ENCODE measurements around the gene SDS. TPM values are rescaled to one million over a fixed set of nuclear protein-coding genes. Genes with fewer than 3 reads are reported as not detected.
A peak's percentile ranks its signal among the peaks of the same experiment; 100 is the strongest.

SDS gene
- total and polyA plus RNA-seq, 2 experiments from 2014 or later = 0.57 TPM; not detected in 1

DNA sequence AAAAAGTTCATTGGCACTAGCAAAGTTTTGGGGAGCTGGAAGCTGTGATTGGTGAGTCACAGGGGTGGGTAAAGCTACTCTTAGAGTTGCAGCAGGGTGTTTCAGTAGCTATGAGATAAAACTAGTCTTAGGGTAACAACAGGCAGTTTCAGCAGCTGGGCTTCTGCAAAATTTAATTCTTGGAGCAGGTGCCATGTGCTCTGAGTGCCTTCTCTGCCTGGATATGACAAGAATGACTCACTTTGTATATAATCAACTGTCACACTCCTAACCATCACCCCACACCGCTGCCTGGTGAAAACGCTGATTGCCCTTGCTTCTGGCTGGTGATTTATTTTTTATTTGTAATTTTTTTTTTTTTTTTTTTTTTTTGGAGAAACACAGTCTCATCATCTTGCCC lies 55.8 kb downstream of the SDS start:
- no peak overlapping the region for H2AFZ ChIP-seq
- ATAC-seq (no peak), DNase-seq (ENCODE audit: low spot score) (no peak)
- H3K4me1 ChIP-seq (ENCODE audit: insufficient read depth) = 0 out of 2 replicates have a peak, but pooled peaks cover 5% of the 10 kb centered on the region
- no peaks in the 10 kb centered on the region for H3K9me2 ChIP-seq (ENCODE audit: insufficient read depth)
- H3K27ac Mint-ChIP-seq = no peak overlapping the region
- no peaks in the 10 kb centered on the region for H3K36me3 ChIP-seq (ENCODE audit: insufficient read depth)
- no peaks in the 10 kb centered on the region for H4K20me1 ChIP-seq (replicated peaks; ENCODE audit: insufficient read depth)
- peaks cover 6% of the 10 kb centered on the region; the same call in 2 of the 3 replicates for H3K4me1 Mint-ChIP-seq
- TF ChIP-seq ZNF114 (CRISPR knock-in tag; IDR thresholded peaks at IDR 0.05) (no peak), ZNF331 (CRISPR knock-in tag; IDR thresholded peaks at IDR 0.05; ENCODE audit: low read depth) (no peak), STAT1 (IDR thresholded peaks at IDR 0.05; ENCODE audit: unreplicated experiment) (no peak)
- H3K27me3 ChIP-seq (ENCODE audit: insufficient read depth) = no peaks in the 10 kb centered on the region
- no peaks in the 10 kb centered on the region for H3K36me3 Mint-ChIP-seq (ENCODE audit: low read depth)
- no peaks in the 10 kb centered on the region; the same call in 2 of the 3 replicates for H3K9me3 Mint-ChIP-seq
- H3K27ac ChIP-seq (ENCODE audit: low read depth) = no peak overlapping the region
- H3F3A ChIP-seq (replicated peaks; ENCODE audit: low read depth) = no peaks in the 10 kb centered on the region
- H3K4me2 ChIP-seq = no peak overlapping the region
- peaks cover 2% of the 10 kb centered on the region for H3K27me3 Mint-ChIP-seq (ENCODE audit: insufficient read depth, low read depth, poor library complexity)
- no peaks in the 10 kb centered on the region for H3K79me2 ChIP-seq (replicated peaks; ENCODE audit: insufficient read depth)
- H3K4me3 ChIP-seq = no peak overlapping the region
- no peak overlapping the region for H3K4me3 Mint-ChIP-seq

DNA sequence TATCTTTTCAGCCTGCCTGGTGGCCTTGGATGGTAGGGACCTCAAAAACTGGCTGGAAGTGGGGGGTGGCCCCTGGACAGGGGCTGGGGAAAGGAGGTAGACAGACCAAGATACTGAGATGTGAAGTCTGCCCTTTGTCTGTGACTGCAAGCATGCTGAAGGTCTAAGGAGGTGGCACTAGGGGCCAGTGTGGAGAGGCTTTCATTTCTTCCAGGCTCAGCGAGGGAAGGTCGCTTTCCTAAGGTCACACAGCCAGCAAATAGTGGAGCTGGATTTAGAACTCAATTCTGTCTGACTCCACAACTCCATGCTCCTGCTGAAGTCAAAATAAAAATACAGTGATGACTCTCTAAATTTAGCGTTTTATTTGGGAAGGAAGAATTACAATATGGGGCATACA lies 56.6 kb downstream of the SDS start:
- H3K4me3 Mint-ChIP-seq = no peak overlapping the region
- Histone ChIP-seq H2AFZ (no peak overlapping the region), H4K20me1 (replicated peaks; ENCODE audit: insufficient read depth) (no peaks in the 10 kb centered on the region), H3K4me2 (no peak overlapping the region), H3K4me3 (no peak overlapping the region), H3K36me3 (ENCODE audit: insufficient read depth) (no peaks in the 10 kb centered on the region), H3K9me2 (ENCODE audit: insufficient read depth) (no peaks in the 10 kb centered on the region), H3K4me1 (ENCODE audit: insufficient read depth) (0 out of 2 replicates have a peak, but pooled peaks cover 5% of the 10 kb centered on the region), H3K79me2 (replicated peaks; ENCODE audit: insufficient read depth) (no peaks in the 10 kb centered on the region), H3K27me3 (ENCODE audit: insufficient read depth) (no peaks in the 10 kb centered on the region), H3K27ac (ENCODE audit: low read depth) (no peak overlapping the region), H3F3A (replicated peaks; ENCODE audit: low read depth) (no peaks in the 10 kb centered on the region)
- TF ChIP-seq STAT1 (IDR thresholded peaks at IDR 0.05; ENCODE audit: unreplicated experiment) = no peak
- TF ChIP-seq, protein P1, sequence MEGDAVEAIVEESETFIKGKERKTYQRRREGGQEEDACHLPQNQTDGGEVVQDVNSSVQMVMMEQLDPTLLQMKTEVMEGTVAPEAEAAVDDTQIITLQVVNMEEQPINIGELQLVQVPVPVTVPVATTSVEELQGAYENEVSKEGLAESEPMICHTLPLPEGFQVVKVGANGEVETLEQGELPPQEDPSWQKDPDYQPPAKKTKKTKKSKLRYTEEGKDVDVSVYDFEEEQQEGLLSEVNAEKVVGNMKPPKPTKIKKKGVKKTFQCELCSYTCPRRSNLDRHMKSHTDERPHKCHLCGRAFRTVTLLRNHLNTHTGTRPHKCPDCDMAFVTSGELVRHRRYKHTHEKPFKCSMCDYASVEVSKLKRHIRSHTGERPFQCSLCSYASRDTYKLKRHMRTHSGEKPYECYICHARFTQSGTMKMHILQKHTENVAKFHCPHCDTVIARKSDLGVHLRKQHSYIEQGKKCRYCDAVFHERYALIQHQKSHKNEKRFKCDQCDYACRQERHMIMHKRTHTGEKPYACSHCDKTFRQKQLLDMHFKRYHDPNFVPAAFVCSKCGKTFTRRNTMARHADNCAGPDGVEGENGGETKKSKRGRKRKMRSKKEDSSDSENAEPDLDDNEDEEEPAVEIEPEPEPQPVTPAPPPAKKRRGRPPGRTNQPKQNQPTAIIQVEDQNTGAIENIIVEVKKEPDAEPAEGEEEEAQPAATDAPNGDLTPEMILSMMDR (conservative IDR thresholded peaks at IDR 0.05; ENCODE audit: low read depth in 2 of 2) = peak; percentile 34 to 37
- TF ChIP-seq ZNF331 (CRISPR knock-in tag; IDR thresholded peaks at IDR 0.05; ENCODE audit: low read depth) = no peak
- no peak for TF ChIP-seq ZNF114 (CRISPR knock-in tag; IDR thresholded peaks at IDR 0.05)
- TF ChIP-seq, protein P2, sequence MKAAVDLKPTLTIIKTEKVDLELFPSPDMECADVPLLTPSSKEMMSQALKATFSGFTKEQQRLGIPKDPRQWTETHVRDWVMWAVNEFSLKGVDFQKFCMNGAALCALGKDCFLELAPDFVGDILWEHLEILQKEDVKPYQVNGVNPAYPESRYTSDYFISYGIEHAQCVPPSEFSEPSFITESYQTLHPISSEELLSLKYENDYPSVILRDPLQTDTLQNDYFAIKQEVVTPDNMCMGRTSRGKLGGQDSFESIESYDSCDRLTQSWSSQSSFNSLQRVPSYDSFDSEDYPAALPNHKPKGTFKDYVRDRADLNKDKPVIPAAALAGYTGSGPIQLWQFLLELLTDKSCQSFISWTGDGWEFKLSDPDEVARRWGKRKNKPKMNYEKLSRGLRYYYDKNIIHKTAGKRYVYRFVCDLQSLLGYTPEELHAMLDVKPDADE (IDR thresholded peaks at IDR 0.05) = no peak
- TF ChIP-seq, protein P3, sequence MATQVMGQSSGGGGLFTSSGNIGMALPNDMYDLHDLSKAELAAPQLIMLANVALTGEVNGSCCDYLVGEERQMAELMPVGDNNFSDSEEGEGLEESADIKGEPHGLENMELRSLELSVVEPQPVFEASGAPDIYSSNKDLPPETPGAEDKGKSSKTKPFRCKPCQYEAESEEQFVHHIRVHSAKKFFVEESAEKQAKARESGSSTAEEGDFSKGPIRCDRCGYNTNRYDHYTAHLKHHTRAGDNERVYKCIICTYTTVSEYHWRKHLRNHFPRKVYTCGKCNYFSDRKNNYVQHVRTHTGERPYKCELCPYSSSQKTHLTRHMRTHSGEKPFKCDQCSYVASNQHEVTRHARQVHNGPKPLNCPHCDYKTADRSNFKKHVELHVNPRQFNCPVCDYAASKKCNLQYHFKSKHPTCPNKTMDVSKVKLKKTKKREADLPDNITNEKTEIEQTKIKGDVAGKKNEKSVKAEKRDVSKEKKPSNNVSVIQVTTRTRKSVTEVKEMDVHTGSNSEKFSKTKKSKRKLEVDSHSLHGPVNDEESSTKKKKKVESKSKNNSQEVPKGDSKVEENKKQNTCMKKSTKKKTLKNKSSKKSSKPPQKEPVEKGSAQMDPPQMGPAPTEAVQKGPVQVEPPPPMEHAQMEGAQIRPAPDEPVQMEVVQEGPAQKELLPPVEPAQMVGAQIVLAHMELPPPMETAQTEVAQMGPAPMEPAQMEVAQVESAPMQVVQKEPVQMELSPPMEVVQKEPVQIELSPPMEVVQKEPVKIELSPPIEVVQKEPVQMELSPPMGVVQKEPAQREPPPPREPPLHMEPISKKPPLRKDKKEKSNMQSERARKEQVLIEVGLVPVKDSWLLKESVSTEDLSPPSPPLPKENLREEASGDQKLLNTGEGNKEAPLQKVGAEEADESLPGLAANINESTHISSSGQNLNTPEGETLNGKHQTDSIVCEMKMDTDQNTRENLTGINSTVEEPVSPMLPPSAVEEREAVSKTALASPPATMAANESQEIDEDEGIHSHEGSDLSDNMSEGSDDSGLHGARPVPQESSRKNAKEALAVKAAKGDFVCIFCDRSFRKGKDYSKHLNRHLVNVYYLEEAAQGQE (IDR thresholded peaks at IDR 0.05; ENCODE audit: unreplicated experiment) = no peak
- TF ChIP-seq NANOG (IDR thresholded peaks at IDR 0.05; ENCODE audit: borderline replicate concordance) = no peak
- no peak for TF ChIP-seq POLR2AphosphoS5 (IDR thresholded peaks at IDR 0.05; ENCODE audit: low read depth)
- H3K27me3 Mint-ChIP-seq (ENCODE audit: insufficient read depth, low read depth, poor library complexity) = peaks cover 2% of the 10 kb centered on the region
- ATAC-seq (peak; percentile 54), DNase-seq (ENCODE audit: low spot score) (no peak)
- H3K9me3 Mint-ChIP-seq = no peaks in the 10 kb centered on the region; the same call in 2 of the 3 replicates
- peaks cover 6% of the 10 kb centered on the region; the same call in 2 of the 3 replicates for H3K4me1 Mint-ChIP-seq
- no peak overlapping the region for H3K27ac Mint-ChIP-seq
- no peaks in the 10 kb centered on the region for H3K36me3 Mint-ChIP-seq (ENCODE audit: low read depth)

Data from GM23338 (cell line).